Measurements from ENCODE around the gene CNTNAP2.

DNA sequence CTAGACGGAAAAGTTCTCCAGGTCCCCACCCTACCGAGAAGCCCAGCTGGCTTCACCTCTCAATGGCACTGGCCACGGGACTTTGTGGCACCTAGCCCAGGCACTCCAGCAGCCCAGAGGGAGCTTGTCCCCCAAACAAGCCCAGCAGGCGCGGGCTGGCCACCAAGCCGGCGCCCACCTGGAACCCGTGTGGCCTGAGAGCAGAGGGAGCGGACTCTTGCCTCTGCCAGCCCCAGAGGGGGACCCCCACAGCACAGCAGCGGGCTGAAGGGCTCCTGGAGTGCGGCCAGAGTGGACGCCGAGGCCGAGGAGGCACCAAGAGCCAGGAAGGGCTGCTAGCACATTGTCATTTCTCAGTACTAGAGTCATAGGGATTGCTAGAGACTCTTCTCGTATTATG, 671.4 kb downstream of the CNTNAP2 start:
- TF ChIP-seq, protein P1, sequence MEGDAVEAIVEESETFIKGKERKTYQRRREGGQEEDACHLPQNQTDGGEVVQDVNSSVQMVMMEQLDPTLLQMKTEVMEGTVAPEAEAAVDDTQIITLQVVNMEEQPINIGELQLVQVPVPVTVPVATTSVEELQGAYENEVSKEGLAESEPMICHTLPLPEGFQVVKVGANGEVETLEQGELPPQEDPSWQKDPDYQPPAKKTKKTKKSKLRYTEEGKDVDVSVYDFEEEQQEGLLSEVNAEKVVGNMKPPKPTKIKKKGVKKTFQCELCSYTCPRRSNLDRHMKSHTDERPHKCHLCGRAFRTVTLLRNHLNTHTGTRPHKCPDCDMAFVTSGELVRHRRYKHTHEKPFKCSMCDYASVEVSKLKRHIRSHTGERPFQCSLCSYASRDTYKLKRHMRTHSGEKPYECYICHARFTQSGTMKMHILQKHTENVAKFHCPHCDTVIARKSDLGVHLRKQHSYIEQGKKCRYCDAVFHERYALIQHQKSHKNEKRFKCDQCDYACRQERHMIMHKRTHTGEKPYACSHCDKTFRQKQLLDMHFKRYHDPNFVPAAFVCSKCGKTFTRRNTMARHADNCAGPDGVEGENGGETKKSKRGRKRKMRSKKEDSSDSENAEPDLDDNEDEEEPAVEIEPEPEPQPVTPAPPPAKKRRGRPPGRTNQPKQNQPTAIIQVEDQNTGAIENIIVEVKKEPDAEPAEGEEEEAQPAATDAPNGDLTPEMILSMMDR (IDR thresholded peaks at IDR 0.05) = no peak
- TF ChIP-seq POLR2A (IDR thresholded peaks at IDR 0.05) = no peak

Data from tibial nerve (tissue), 3 donors.